GM06990 (cell line): ENCODE measurements around the gene SLCO1B3.
A peak's percentile ranks its signal among the peaks of the same experiment; 100 is the strongest.

ENCODE experiments used
- DNase-seq: peaks from one replicate; pipeline ENCODE4 v3.0.0-alpha.2; 2011; ENCODE audit not compliant: insufficient read length; ENCODE audit errors: extremely low read depth
- H3K27me3 ChIP-seq: replicated peaks from 2 replicates; pipeline ENCODE4 v1.6.0; 2011; ENCODE audit warnings: low read length; ENCODE audit not compliant: control insufficient read depth, insufficient read depth
- H3K36me3 ChIP-seq: 2 replicates; pipeline ENCODE4 v1.5.1; 2011; ENCODE audit warnings: low read length; ENCODE audit not compliant: control insufficient read depth, insufficient read depth
- H3K4me3 ChIP-seq: replicated peaks from 2 replicates; pipeline ENCODE4 v1.5.1; 2011; ENCODE audit warnings: low read depth, mild to moderate bottlenecking, control low read depth, low read length
- TF ChIP-seq, protein P1 (sequence below): IDR thresholded peaks from 2 replicates; pipeline ENCODE4 v1.5.1; 2011; ENCODE audit warnings: low read length, control low read depth, mild to moderate bottlenecking, inconsistent platforms; ENCODE audit not compliant: insufficient read depth, poor library complexity, severe bottlenecking

The SLCO1B3 gene

DNA sequence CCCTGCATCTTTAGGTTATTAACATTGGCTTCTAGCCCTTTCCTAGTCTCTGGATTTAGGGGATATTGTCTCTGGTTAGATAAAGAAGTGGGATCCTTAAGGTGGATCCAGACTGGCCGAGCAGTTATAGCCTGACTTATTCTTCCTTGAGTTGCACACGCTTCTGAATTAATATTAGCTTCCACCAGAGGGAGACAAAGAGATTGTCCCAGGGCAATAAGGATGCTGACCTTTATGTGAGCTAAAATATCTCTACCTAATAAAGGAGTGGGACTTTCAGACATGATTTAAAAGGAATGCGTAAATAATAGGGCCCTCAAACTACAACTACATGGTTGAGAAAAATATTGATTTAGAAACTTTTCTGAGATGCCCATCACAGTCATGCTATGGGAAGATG is 139.7 kb downstream of the SLCO1B3 start:
- no peaks in the 10 kb centered on the region for H3K27me3 ChIP-seq
- no peak for DNase-seq
- no peaks in the 10 kb centered on the region for H3K36me3 ChIP-seq
- no peak overlapping the region for H3K4me3 ChIP-seq
- TF ChIP-seq, protein P1, sequence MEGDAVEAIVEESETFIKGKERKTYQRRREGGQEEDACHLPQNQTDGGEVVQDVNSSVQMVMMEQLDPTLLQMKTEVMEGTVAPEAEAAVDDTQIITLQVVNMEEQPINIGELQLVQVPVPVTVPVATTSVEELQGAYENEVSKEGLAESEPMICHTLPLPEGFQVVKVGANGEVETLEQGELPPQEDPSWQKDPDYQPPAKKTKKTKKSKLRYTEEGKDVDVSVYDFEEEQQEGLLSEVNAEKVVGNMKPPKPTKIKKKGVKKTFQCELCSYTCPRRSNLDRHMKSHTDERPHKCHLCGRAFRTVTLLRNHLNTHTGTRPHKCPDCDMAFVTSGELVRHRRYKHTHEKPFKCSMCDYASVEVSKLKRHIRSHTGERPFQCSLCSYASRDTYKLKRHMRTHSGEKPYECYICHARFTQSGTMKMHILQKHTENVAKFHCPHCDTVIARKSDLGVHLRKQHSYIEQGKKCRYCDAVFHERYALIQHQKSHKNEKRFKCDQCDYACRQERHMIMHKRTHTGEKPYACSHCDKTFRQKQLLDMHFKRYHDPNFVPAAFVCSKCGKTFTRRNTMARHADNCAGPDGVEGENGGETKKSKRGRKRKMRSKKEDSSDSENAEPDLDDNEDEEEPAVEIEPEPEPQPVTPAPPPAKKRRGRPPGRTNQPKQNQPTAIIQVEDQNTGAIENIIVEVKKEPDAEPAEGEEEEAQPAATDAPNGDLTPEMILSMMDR, result peak; percentile 53

DNA sequence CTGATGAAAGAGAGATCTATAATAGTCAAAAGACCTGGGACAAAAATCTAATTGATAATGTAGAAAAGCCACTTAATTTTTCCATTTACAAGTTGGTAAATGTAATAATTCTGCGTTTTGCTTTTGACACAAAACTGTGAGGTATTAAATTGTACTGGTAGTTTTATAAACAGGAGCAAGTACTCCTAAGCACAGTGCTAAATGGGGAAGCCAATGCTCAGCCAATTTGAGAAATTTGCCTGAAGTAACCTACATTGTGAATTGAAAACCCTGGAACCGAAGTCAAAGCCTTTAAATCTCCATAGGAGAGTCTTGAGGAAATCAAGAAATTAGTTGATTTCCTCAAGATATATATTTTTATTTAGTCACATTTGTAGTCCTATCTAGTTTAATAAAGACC is 152.8 kb downstream of the SLCO1B3 start:
- DNase-seq, result no peak
- TF ChIP-seq, protein P1, result no peak
- Histone ChIP-seq H3K27me3 (no peaks in the 10 kb centered on the region), H3K36me3 (no peaks in the 10 kb centered on the region), H3K4me3 (no peak overlapping the region)

DNA sequence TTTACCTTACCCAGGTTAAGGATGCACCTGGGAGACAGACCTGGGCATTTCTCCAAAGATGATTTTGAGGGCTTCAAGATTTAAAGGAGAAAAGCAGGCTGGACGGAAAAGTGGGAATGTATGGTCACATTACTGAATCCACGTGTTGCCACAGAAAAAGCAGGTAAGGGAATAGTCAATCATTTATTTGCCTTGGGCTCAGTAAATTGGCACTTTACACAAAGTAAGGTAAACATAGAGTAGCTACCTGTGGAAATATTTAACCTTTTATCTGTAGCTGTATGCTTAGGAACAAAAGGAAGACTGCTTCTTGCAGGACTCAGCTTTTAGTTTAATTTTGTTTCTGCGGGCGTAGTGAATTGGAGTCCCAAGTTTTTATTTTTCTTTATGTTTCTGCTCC is 153.3 kb downstream of the SLCO1B3 start:
- no peaks in the 10 kb centered on the region for H3K27me3 ChIP-seq
- DNase-seq, result no peak
- TF ChIP-seq, protein P1, result no peak
- H3K36me3 ChIP-seq, result no peaks in the 10 kb centered on the region
- no peak overlapping the region for H3K4me3 ChIP-seq
